BE2C (cell line): ENCODE measurements around the gene ATCAY.
"Not testable (repeated sequence)": the region's sequence is repeated elsewhere in the genome, so short reads cannot be mapped to it uniquely, and the experiment has no call there.

ENCODE experiments used
- DNase-seq: peaks from one replicate; pipeline ENCODE4 v3.0.0-alpha.2; 2020
- H3K27me3 ChIP-seq: fragments of 250-450 bp; sonication (Bioruptor Pico); 2 replicates; pipeline ENCODE4 v1.5.1; 2020; ENCODE audit warnings: mild to moderate bottlenecking
- H3K36me3 ChIP-seq: fragments of 250-450 bp; sonication (Bioruptor Pico); 2 replicates; pipeline ENCODE4 v1.5.1; 2020; ENCODE audit warnings: mild to moderate bottlenecking
- H3K4me1 ChIP-seq: fragments of 250-450 bp; sonication (Bioruptor Pico); 2 replicates; pipeline ENCODE4 v1.5.1; 2020
- H3K4me3 ChIP-seq: 2 replicates; pipeline ENCODE4 v1.5.1; 2011; ENCODE audit warnings: low read depth, low read length
- H3K9me3 ChIP-seq: fragments of 250-450 bp; sonication (Bioruptor Pico); 2 replicates; pipeline ENCODE4 v1.5.1; 2020
- TF ChIP-seq, protein P1 (sequence below): IDR thresholded peaks from 2 replicates; pipeline ENCODE4 v1.5.1; 2012; ENCODE audit warnings: mild to moderate bottlenecking, low read depth, low read length

Gene ATCAY

DNA sequence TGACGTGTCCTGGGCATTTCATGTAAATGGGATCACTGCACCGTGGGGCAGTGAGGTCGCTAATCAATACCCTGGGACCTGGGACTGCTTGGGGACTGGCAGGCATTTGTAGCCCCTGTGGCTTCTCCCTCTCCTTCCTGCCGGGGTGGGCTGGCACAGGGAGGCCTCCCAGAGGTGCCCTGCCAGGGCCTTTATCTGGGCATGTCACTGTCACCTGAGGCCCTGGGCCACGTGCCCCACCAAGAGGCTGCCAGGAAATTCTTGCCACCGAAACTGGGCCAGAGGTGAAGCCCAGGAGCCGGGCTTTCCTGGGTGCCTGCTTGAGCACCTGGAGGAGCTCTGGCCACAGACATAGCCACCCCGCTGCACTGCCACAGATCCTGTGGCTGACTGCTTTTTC lies 50.6 kb downstream of the ATCAY start:
- Histone ChIP-seq H3K27me3 (peaks cover 15% of the 10 kb centered on the region), H3K36me3 (no peaks in the 10 kb centered on the region), H3K4me1 (no peaks in the 10 kb centered on the region), H3K9me3 (no peaks in the 10 kb centered on the region), H3K4me3 (no peak overlapping the region)
- TF ChIP-seq, protein P1, sequence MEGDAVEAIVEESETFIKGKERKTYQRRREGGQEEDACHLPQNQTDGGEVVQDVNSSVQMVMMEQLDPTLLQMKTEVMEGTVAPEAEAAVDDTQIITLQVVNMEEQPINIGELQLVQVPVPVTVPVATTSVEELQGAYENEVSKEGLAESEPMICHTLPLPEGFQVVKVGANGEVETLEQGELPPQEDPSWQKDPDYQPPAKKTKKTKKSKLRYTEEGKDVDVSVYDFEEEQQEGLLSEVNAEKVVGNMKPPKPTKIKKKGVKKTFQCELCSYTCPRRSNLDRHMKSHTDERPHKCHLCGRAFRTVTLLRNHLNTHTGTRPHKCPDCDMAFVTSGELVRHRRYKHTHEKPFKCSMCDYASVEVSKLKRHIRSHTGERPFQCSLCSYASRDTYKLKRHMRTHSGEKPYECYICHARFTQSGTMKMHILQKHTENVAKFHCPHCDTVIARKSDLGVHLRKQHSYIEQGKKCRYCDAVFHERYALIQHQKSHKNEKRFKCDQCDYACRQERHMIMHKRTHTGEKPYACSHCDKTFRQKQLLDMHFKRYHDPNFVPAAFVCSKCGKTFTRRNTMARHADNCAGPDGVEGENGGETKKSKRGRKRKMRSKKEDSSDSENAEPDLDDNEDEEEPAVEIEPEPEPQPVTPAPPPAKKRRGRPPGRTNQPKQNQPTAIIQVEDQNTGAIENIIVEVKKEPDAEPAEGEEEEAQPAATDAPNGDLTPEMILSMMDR: no peak
- no peak for DNase-seq

DNA sequence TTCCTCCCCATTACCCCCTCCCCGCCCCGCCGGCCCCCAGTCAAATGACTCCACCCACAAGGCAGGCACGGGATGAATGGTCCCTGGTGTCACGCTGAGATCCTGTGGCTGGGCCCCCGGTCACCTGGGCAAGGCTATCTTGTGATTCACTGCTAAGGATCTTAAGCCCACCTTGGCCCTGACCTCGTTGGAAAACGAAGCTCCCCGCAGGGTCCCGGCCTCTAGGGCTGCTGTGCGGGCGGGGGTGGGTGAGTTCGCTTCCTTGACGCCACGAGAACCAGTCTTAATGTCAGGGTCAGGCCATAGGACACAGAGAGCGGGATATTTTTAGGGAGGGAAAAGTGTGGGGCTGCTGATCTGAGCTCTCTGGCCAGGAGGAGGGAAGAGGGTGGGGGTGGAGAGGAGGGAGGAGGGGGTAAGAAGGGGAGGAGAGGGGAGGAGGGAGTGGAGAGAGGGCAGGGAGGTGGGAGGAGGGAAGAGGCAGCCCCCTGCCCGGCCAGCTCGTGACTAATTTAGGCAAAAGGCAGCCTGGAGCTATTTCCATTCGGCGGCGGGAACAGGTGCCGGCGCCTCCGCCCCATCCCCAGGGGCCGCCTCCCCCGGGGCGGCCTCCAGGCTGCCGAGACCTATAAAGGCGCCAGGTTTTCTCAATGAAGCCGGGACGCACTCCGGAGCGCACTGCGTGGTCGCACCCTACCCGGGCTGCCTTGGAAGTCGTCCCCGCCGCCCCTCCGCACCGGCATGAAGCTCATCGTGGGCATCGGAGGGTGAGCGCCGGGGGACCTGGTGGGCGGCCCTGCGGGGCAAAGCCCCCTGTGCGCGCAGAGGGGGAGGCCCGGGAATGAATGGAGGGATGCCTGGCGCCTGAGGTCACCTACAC lies 52.7 kb downstream of the ATCAY start, which contains the start of gene NMRK2:
Gene NMRK2, plus strand, starts transcription at position 139 of the 880 bp plus-strand sequence. Its CDS starts 603 bp downstream, at position 742.
- no peaks in the 10 kb centered on the region for H3K36me3 ChIP-seq
- H3K4me3 ChIP-seq: no peak within 1 kb of the TSS
- H3K4me1 ChIP-seq: no peaks in the 10 kb centered on the region
- no peak for DNase-seq
- no peaks in the 10 kb centered on the region for H3K9me3 ChIP-seq
- TF ChIP-seq, protein P1: no peak
- H3K27me3 ChIP-seq: peaks cover 18% of the 10 kb centered on the region

DNA sequence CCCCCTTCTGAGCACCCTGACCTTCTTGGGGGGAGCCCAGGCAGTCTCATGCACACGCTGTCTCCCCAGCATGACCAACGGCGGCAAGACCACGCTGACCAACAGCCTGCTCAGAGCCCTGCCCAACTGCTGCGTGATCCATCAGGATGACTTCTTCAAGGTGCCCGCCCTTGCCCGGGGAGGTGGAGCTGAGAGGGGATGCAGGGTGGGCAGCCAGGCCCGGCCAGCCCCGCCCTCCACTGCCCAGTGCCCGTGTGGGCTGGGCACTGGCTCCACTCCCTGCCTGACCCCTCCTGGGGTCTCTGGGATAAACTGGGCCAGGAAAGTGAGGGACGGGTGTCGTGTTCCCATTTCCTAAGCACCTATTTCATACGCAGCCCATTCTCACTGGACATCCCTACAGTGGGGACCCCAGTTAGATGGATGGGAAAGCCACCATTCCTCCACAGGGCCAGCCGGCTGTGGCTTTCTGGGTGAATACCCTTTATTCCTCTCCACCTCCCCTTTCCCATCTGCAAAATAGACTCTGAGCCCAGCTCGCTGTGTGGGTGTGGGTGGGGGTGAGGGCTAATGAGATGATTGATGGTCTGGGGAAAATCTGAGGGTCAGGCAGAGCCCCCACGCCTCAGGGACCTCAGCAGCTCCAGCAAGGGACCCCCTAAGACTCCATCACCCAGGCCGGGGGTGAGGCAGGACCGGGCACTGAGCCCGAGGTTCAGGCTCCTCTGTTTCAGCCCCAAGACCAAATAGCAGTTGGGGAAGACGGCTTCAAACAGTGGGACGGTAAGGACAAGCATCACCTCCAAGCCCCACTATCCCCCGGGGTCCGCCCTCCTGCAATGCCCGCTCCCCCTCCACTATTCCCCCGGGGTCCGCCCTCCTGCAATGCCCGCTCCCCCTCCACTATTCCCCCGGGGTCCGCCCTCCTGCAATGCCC lies 56.3 kb downstream of the ATCAY start:
- Histone ChIP-seq H3K4me1 (no peaks in the 10 kb centered on the region), H3K9me3 (no peaks in the 10 kb centered on the region), H3K4me3 (no peak overlapping the region), H3K36me3 (no peaks in the 10 kb centered on the region), H3K27me3 (peaks cover 18% of the 10 kb centered on the region)
- TF ChIP-seq, protein P1: no peak
- DNase-seq: no peak

DNA sequence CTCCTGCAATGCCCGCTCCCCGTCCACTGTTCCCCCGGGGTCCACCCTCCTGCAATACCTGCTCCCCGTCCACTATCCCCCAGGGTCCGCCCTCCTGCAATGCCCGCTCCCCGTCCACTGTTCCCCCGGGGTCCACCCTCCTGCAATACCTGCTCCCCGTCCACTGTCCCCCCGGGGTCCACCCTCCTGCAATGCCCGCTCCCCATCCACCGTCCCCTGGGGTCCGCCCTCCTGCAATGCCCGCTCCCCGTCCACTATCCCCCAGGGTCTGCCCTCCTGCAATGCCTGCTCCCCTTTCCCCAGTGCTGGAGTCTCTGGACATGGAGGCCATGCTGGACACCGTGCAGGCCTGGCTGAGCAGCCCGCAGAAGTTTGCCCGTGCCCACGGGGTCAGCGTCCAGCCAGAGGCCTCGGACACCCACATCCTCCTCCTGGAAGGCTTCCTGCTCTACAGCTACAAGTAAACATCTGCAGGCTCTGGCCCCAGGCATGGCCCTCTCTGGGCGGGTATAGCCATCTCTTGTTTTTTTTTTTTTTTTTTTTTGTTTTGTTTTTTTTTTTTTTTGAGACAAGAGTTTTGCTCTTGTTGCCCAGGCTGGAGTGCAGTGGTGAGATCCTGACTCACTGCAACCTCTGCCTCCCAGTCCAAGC lies 57.9 kb downstream of the ATCAY start:
- not testable (repeated sequence) for H3K4me1 ChIP-seq, H3K36me3 ChIP-seq, H3K4me3 ChIP-seq, H3K9me3 ChIP-seq, DNase-seq
- peaks cover 15% of the 10 kb centered on the region for H3K27me3 ChIP-seq

DNA sequence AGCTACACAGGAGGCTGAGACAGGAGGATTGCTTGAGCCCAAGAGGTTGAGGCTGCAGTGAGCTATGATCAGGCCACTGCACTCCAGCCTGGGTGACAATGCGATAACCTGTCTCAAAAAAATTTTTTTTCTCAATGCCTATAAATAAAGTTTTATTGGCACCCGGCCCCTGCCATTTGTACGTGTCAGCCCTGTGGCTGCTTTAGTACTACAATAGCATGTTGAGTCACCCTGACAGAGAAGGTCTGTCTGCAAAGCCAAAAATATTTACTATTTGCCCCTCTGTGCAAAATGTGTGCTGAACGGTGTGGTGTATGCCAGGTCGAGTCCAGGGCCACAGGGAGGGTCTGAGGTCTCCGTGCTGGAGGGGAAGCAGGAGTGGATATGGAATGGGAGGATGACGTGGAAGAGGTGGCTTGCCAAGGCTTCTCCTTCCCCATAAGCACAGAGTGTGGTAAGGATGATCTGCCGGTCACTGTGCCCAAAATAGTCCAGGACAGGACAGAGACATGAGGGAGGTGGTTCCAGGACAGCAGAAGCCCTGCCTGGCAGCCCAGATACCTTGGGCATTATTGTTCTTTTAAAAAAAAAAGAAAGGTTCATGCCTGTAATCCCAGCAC lies 62.4 kb downstream of the ATCAY start:
- Histone ChIP-seq H3K27me3 (no peaks in the 10 kb centered on the region), H3K9me3 (no peaks in the 10 kb centered on the region), H3K36me3 (no peaks in the 10 kb centered on the region), H3K4me3 (no peak overlapping the region), H3K4me1 (no peaks in the 10 kb centered on the region)
- no peak for DNase-seq
- TF ChIP-seq, protein P1: no peak
